Stomach smooth muscle (tissue), 2 donors: ENCODE data around the gene DAB2IP.
"Not testable (repeated sequence)": the region's sequence is repeated elsewhere in the genome, so short reads cannot be mapped to it uniquely, and the experiment has no call there.

Experiments
- H3K27ac ChIP-seq: one replicate; pipeline ENCODE4 v1.7.0; 2013; ENCODE audit warnings: mild to moderate bottlenecking, low read length, inconsistent platforms
- H3K27me3 ChIP-seq, 2 donors: one replicate each; pipeline ENCODE4 v1.7.0; 2013; ENCODE audit warnings: low read length in 2 of 2; ENCODE audit not compliant: insufficient read depth in 2 of 2, control insufficient read depth in 1 of 2
- H3K36me3 ChIP-seq, 2 donors: one replicate each; pipeline ENCODE4 v1.7.0; 2013; ENCODE audit warnings: low read length in 2 of 2; ENCODE audit not compliant: control insufficient read depth in 2 of 2, insufficient read depth in 2 of 2
- H3K4me1 ChIP-seq: one replicate; pipeline ENCODE4 v1.7.0; 2013; ENCODE audit warnings: low read length; ENCODE audit not compliant: control insufficient read depth, insufficient read depth
- H3K4me3 ChIP-seq, 2 donors: one replicate each; pipeline ENCODE4 v1.7.0; 2013; ENCODE audit warnings: low read length in 2 of 2
- H3K9ac ChIP-seq, 2 donors: one replicate each; pipeline ENCODE4 v1.7.0; 2013; ENCODE audit warnings: low read length in 2 of 2, mild to moderate bottlenecking in 1 of 2
- H3K9me3 ChIP-seq, 2 donors: one replicate each; pipeline ENCODE4 v1.7.0; 2013; ENCODE audit warnings: low read length in 2 of 2; ENCODE audit not compliant: control insufficient read depth in 2 of 2
- donor health status: healthy.
- donor health status: Pancreatic carcinoma.

Gene DAB2IP

GRCh38 chr9:121737481-121737931 is 86.1 kb downstream of the DAB2IP start:
- peak overlapping the region in 1 of 2 donors; percentile 14 for H3K9ac ChIP-seq
- H3K27ac ChIP-seq: peak overlapping the region; percentile 18
- H3K36me3 ChIP-seq: no peaks in the 10 kb centered on the region
- H3K4me3 ChIP-seq: no peak overlapping the region
- H3K9me3 ChIP-seq: no peaks in the 10 kb centered on the region
- H3K27me3 ChIP-seq: no peaks in the 10 kb centered on the region
- H3K4me1 ChIP-seq: peaks cover 79% of the 10 kb centered on the region

DNA sequence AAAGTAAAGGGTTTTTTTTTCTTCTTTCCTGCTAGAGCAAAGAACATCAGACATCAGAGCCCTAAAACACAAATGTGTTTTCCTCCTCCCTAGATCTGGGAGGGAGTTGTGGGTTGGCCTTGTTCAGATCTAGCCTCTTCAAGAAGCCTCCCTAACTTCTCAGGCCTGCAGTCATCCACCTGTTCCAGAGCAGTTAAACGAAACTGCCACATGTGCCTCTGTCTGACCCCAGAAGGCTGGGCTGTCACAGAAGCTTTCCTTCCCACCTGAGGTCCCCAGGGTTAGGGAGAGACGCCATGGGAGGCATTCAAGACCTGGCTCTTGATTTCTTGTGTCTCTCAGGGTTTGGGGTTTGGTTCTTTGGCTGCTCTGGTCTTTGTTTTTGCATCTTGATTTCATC is 87.0 kb downstream of the DAB2IP start:
- Histone ChIP-seq H3K9me3 (no peaks in the 10 kb centered on the region), H3K4me3 (no peak overlapping the region), H3K4me1 (peaks cover 84% of the 10 kb centered on the region), H3K9ac (peak overlapping the region in 1 of 2 donors; percentile 23), H3K27ac (peak overlapping the region; percentile 18), H3K36me3 (no peaks in the 10 kb centered on the region), H3K27me3 (no peaks in the 10 kb centered on the region)

GRCh38 chr9:121738968-121739367 is 87.5 kb downstream of the DAB2IP start:
- Histone ChIP-seq H3K4me3 (peak overlapping the region in 1 of 2 donors; percentile 22), H3K27ac (peak overlapping the region; percentile 18), H3K4me1 (peaks cover 89% of the 10 kb centered on the region), H3K9me3 (no peaks in the 10 kb centered on the region), H3K9ac (peak overlapping the region in 1 of 2 donors; percentile 23), H3K36me3 (no peaks in the 10 kb centered on the region), H3K27me3 (no peaks in the 10 kb centered on the region)

DNA sequence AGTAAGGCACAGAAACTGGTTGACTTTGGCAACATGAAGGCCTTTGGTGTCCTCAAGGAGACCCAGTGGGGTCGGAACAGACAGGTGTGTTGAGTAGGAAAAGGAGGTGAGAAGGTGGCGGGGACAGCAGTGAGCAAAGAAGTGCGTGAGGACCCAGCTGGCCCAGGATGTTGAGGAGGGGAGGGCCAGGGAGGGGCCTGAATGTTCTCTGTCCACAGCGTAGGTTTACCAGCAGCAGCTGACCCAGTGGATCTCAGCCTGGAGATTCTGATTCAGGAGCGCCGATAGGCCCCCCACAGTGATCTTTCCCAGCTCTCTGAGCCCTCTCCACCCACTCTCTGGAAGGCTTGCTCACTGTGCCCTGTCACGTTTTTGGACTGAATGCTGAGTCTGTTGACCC is 88.5 kb downstream of the DAB2IP start:
- Histone ChIP-seq H3K4me1 (peaks cover 91% of the 10 kb centered on the region), H3K9ac (peak overlapping the region in 1 of 2 donors; percentile 13)

GRCh38 chr9:121741228-121741918 is 89.9 kb downstream of the DAB2IP start:
- peak overlapping the region in 1 of 2 donors; percentile 36 for H3K9ac ChIP-seq
- H3K36me3 ChIP-seq: no peaks in the 10 kb centered on the region
- peaks cover 90% of the 10 kb centered on the region for H3K4me1 ChIP-seq
- H3K27me3 ChIP-seq: no peaks in the 10 kb centered on the region
- no peak overlapping the region for H3K4me3 ChIP-seq
- no peaks in the 10 kb centered on the region for H3K9me3 ChIP-seq
- H3K27ac ChIP-seq: peak overlapping the region; percentile 18

More for the DNA sequence above, 88.5 kb downstream of the DAB2IP start:
- Histone ChIP-seq H3K27ac (peak overlapping the region; percentile 18), H3K9me3 (no peaks in the 10 kb centered on the region), H3K27me3 (no peaks in the 10 kb centered on the region), H3K4me3 (no peak overlapping the region), H3K36me3 (no peaks in the 10 kb centered on the region)

GRCh38 chr9:121741919-121742283 is 90.5 kb downstream of the DAB2IP start:
- H3K4me1 ChIP-seq: peaks cover 91% of the 10 kb centered on the region
- H3K27ac ChIP-seq: peak overlapping the region; percentile 18
- H3K9ac ChIP-seq, H3K36me3 ChIP-seq, H3K4me3 ChIP-seq, H3K27me3 ChIP-seq, H3K9me3 ChIP-seq: not testable (repeated sequence)

GRCh38 chr9:121742923-121743322 is 91.5 kb downstream of the DAB2IP start:
- H3K9ac ChIP-seq: peak overlapping the region; percentile 22 to 82
- H3K27me3 ChIP-seq: no peaks in the 10 kb centered on the region
- H3K27ac ChIP-seq: peak overlapping the region; percentile 93
- peak overlapping the region in 1 of 2 donors; percentile 79 for H3K4me3 ChIP-seq
- no peaks in the 10 kb centered on the region for H3K9me3 ChIP-seq
- no peaks in the 10 kb centered on the region for H3K36me3 ChIP-seq
- H3K4me1 ChIP-seq: peaks cover 84% of the 10 kb centered on the region

GRCh38 chr9:121743441-121744001 is 92.1 kb downstream of the DAB2IP start:
- Histone ChIP-seq H3K36me3 (no peaks in the 10 kb centered on the region), H3K4me1 (peaks cover 84% of the 10 kb centered on the region), H3K27ac (peak overlapping the region; percentile 93), H3K4me3 (peak overlapping the region; percentile 68 to 79), H3K9me3 (no peaks in the 10 kb centered on the region), H3K27me3 (no peaks in the 10 kb centered on the region), H3K9ac (peak overlapping the region; percentile 82 to 86)

DNA sequence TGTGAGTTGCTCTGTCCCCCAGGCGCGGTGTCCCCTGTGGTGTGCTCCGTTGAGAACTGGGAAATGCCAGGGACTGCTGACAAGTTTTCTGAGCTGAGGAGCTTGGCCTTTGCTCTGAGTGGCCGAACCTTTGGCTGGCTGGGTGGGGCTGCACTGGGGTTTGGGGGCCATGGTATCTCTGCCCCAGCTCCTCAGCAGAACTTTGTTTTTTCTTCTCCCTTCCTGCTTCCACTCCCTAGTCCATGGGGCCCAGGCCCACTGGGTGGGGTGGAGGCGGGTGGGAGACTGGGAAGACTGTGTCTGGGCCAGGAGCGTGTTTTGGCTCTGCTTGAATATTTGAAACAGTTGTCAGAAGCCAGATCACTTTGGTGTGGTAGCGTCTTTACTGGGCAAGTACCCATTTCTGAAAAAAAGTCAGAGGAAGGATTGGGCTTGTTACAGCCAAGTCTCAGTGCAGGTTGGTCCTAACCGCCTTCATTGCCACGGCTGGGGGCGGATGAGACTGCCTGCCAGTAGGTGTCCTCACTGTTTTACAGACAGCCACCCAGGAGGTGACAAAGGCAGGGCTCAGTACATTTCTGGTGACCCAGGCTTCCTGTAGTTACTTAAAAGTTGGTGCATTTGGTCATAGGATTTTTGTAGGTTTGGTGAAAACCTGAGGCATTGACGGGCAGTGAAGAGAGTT is 92.7 kb downstream of the DAB2IP start:
- Histone ChIP-seq H3K36me3 (no peaks in the 10 kb centered on the region), H3K9me3 (no peaks in the 10 kb centered on the region), H3K27me3 (no peaks in the 10 kb centered on the region), H3K4me3 (peak overlapping the region; percentile 68 to 79), H3K27ac (peak overlapping the region; percentile 93), H3K9ac (peak overlapping the region; percentile 82 to 86), H3K4me1 (peaks cover 84% of the 10 kb centered on the region)

DNA sequence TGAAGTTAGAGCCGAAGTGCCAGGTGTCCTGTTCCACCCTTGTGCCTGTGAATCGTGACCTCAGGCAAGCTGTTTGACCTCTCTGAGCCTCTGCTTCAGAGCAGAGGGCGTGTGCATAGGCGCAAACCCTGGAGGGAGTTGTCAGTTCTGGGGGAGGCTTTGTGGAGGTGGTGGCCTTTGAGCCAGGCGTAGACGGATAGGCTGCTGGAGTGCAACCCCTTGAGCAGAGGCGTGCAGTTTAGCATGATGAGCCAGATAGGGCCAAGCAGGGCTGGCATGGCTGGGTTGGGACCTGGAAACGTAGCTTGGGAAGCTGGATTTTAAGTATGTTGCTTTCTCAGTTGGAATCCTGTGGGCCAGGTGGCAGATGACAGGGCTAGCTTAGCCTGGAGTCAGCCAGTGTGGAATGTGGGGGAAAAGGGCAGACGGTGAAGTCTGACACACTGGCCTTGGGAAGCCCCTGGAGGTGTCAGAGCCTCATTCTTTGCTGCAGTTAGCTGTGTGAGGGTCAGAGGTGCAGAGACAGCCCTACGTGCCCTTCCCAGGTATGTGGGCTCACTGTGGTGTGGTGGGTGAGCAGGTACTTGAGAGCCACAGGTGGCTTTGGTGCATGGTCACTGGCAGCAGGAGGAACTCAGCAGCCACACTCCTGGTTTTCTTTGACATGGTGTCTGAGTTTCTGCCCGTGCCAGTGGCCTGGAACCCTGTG is 93.4 kb downstream of the DAB2IP start:
- Histone ChIP-seq H3K36me3 (peaks cover 0 to under 1% of the 10 kb centered on the region in 2 donors), H3K27me3 (no peaks in the 10 kb centered on the region), H3K4me1 (peaks cover 84% of the 10 kb centered on the region), H3K27ac (peak overlapping the region; percentile 93), H3K9me3 (no peaks in the 10 kb centered on the region), H3K9ac (peak overlapping the region; percentile 82 to 86), H3K4me3 (peak overlapping the region; percentile 68 to 79)
